Measurements from ENCODE around the gene UPF3B.

Gene UPF3B

GRCh38 chrX:119801253-119802221 is 51.2 kb downstream of the UPF3B start:
- no peak for DNase-seq (ENCODE audit: low read depth)
- TF ChIP-seq CTCF (conservative IDR thresholded peaks at IDR 0.05; ENCODE audit: control insufficient read depth, insufficient read depth, low read depth, low read length) = no peak
- no peak overlapping the region for H3K4me3 ChIP-seq (ENCODE audit: control insufficient read depth, low read depth, low read length)

GRCh38 chrX:119791437-119792231 is 61.1 kb downstream of the UPF3B start, which contains the start of gene RPL39:
RPL39 (minus strand) TSS chrX:119791630; CDS start chrX:119791576, 54 bp downstream.
- peak within 1 kb of the TSS; percentile 77 for H3K4me3 ChIP-seq (ENCODE audit: control insufficient read depth, low read depth, low read length)
- no peak for TF ChIP-seq CTCF (conservative IDR thresholded peaks at IDR 0.05; ENCODE audit: control insufficient read depth, insufficient read depth, low read depth, low read length)
- DNase-seq (ENCODE audit: low read depth) = peak; percentile 88

- peak overlapping the region; percentile 77 for H3K4me3 ChIP-seq (ENCODE audit: control insufficient read depth, low read depth, low read length)
- TF ChIP-seq CTCF (conservative IDR thresholded peaks at IDR 0.05; ENCODE audit: control insufficient read depth, insufficient read depth, low read depth, low read length) = peak; percentile 14
- DNase-seq (ENCODE audit: low read depth) = peak; percentile 48
Measured at GRCh38 chrX:119790977-119791436, 61.8 kb downstream of the UPF3B start.

GRCh38 chrX:119784747-119785446 is 67.9 kb downstream of the UPF3B start:
- TF ChIP-seq CTCF (conservative IDR thresholded peaks at IDR 0.05; ENCODE audit: control insufficient read depth, insufficient read depth, low read depth, low read length) = peak; percentile 57
- no peak overlapping the region for H3K4me3 ChIP-seq (ENCODE audit: control insufficient read depth, low read depth, low read length)
- DNase-seq (ENCODE audit: low read depth) = peak; percentile 40
